Stimulated activated naive B cell treated with anti-CD40 and anti-IgM and Interleukin-4, amounts not matched to agents 10 μg/mL and 1 μg/mL and 100 μg/mL, for 72 hours (primary cell): Measurements from ENCODE around the gene RASAL1.

ENCODE experiments used
- ATAC-seq, 2 donors: fragments of 150-1000 bp; cut with Tn5 transposase; replicated peaks; 2 replicates each; pipeline ENCODE4 v1.10.0; 2021; ENCODE audit warnings: moderate library complexity in 1 of 2
- DNase-seq: peaks from one replicate; pipeline ENCODE4 v3.0.0; 2021
- H3K27ac Mint-ChIP-seq: one replicate; pipeline ENCODE4 v1.8.0; 2022; ENCODE audit warnings: mild to moderate bottlenecking, mixed read lengths
- H3K27me3 Mint-ChIP-seq, 2 donors: one replicate each; pipeline ENCODE4 v1.8.0; 2022; ENCODE audit warnings: mixed read lengths in 2 of 2
- H3K36me3 Mint-ChIP-seq, 2 donors: one replicate each; pipeline ENCODE4 v1.8.0; 2022; ENCODE audit warnings: mixed read lengths in 2 of 2, mild to moderate bottlenecking in 1 of 2
- H3K4me1 Mint-ChIP-seq, 2 donors: one replicate each; pipeline ENCODE4 v1.8.0; 2022; ENCODE audit warnings: mixed read lengths in 2 of 2, mild to moderate bottlenecking in 1 of 2
- H3K4me3 Mint-ChIP-seq, 2 donors: one replicate each; pipeline ENCODE4 v1.8.0; 2022; ENCODE audit warnings: mild to moderate bottlenecking in 2 of 2, mixed read lengths in 2 of 2, moderate library complexity in 1 of 2
- H3K9me3 Mint-ChIP-seq, 2 donors: one replicate each; pipeline ENCODE4 v1.8.0; 2022; ENCODE audit warnings: mixed read lengths in 2 of 2, mild to moderate bottlenecking in 1 of 2

Gene RASAL1

GRCh38 chr12:113083863-113084435, 51.6 kb downstream of the RASAL1 start:
- no peaks in the 10 kb centered on the region for H3K27me3 Mint-ChIP-seq
- peaks cover 82 to 94% of the 10 kb centered on the region in 2 donors for H3K36me3 Mint-ChIP-seq
- DNase-seq: peak; percentile 75
- ATAC-seq: peak; percentile 54 to 59
- H3K27ac Mint-ChIP-seq: peak overlapping the region; percentile 93
- H3K9me3 Mint-ChIP-seq: peaks cover 4 to 5% of the 10 kb centered on the region in 2 donors
- peak overlapping the region in 1 of 2 donors; percentile 69 for H3K4me3 Mint-ChIP-seq
- peaks cover 80 to 100% of the 10 kb centered on the region in 2 donors for H3K4me1 Mint-ChIP-seq

GRCh38 chr12:113082486-113083148, 52.9 kb downstream of the RASAL1 start:
- Mint-ChIP-seq H3K36me3 (peaks cover 77 to 92% of the 10 kb centered on the region in 2 donors), H3K9me3 (peaks cover 4 to 5% of the 10 kb centered on the region in 2 donors), H3K4me1 (peaks cover 76 to 97% of the 10 kb centered on the region in 2 donors), H3K27ac (peak overlapping the region; percentile 93), H3K27me3 (no peaks in the 10 kb centered on the region), H3K4me3 (peak overlapping the region; percentile 14 to 44)
- DNase-seq: no peak
- peak; percentile 15 to 36 for ATAC-seq

GRCh38 chr12:113081873-113082272, 53.7 kb downstream of the RASAL1 start:
- H3K4me3 Mint-ChIP-seq: peak overlapping the region; percentile 20 to 73
- peaks cover 4 to 5% of the 10 kb centered on the region in 2 donors for H3K9me3 Mint-ChIP-seq
- peak in 1 of 2 donors; percentile 12 for ATAC-seq
- H3K36me3 Mint-ChIP-seq: peaks cover 73 to 92% of the 10 kb centered on the region in 2 donors
- DNase-seq: no peak
- peaks cover 75 to 97% of the 10 kb centered on the region in 2 donors for H3K4me1 Mint-ChIP-seq
- H3K27ac Mint-ChIP-seq: peak overlapping the region; percentile 93
- H3K27me3 Mint-ChIP-seq: no peaks in the 10 kb centered on the region

GRCh38 chr12:113077859-113078255, 57.7 kb downstream of the RASAL1 start:
- peaks cover 4 to 5% of the 10 kb centered on the region in 2 donors for H3K9me3 Mint-ChIP-seq
- no peak for DNase-seq
- H3K4me3 Mint-ChIP-seq: peak overlapping the region; percentile 52 to 66
- no peak for ATAC-seq
- H3K4me1 Mint-ChIP-seq: peaks cover 76 to 95% of the 10 kb centered on the region in 2 donors
- H3K36me3 Mint-ChIP-seq: peaks cover 68 to 82% of the 10 kb centered on the region in 2 donors
- no peaks in the 10 kb centered on the region for H3K27me3 Mint-ChIP-seq
- no peak overlapping the region for H3K27ac Mint-ChIP-seq

- Mint-ChIP-seq H3K27me3 (no peaks in the 10 kb centered on the region), H3K9me3 (peaks cover 4 to 5% of the 10 kb centered on the region in 2 donors), H3K36me3 (peaks cover 63 to 77% of the 10 kb centered on the region in 2 donors), H3K4me3 (peak overlapping the region; percentile 71 to 72), H3K4me1 (peaks cover 76 to 93% of the 10 kb centered on the region in 2 donors), H3K27ac (peak overlapping the region; percentile 83)
- ATAC-seq (no peak), DNase-seq (no peak)
Observed at GRCh38 chr12:113077057-113077858, 58.3 kb downstream of the RASAL1 start.

GRCh38 chr12:113075137-113075683, 60.4 kb downstream of the RASAL1 start:
- peak; percentile 87 for DNase-seq
- Mint-ChIP-seq H3K4me3 (peak overlapping the region; percentile 66 to 75), H3K36me3 (peaks cover 63 to 72% of the 10 kb centered on the region in 2 donors), H3K27me3 (no peaks in the 10 kb centered on the region), H3K4me1 (peaks cover 71 to 93% of the 10 kb centered on the region in 2 donors), H3K9me3 (no peaks in the 10 kb centered on the region), H3K27ac (peak overlapping the region; percentile 92)
- peak; percentile 92 to 93 for ATAC-seq

- Mint-ChIP-seq H3K4me3 (peak overlapping the region; percentile 49 to 60), H3K27ac (peak overlapping the region; percentile 92), H3K27me3 (no peaks in the 10 kb centered on the region), H3K9me3 (no peaks in the 10 kb centered on the region), H3K4me1 (peaks cover 69 to 89% of the 10 kb centered on the region in 2 donors), H3K36me3 (peaks cover 59 to 64% of the 10 kb centered on the region in 2 donors)
- no peak for ATAC-seq
- no peak for DNase-seq
Observed at GRCh38 chr12:113073586-113073985, 62.0 kb downstream of the RASAL1 start.

GRCh38 chr12:113072136-113072535, 63.4 kb downstream of the RASAL1 start:
- peak overlapping the region; percentile 67 for H3K27ac Mint-ChIP-seq
- ATAC-seq (no peak), DNase-seq (no peak)
- peaks cover 73 to 77% of the 10 kb centered on the region in 2 donors for H3K4me1 Mint-ChIP-seq
- peaks cover 62% of the 10 kb centered on the region in 2 donors for H3K36me3 Mint-ChIP-seq
- H3K4me3 Mint-ChIP-seq: peak overlapping the region in 1 of 2 donors; percentile 3
- no peaks in the 10 kb centered on the region for H3K27me3 Mint-ChIP-seq
- no peaks in the 10 kb centered on the region for H3K9me3 Mint-ChIP-seq

GRCh38 chr12:113071135-113072112, 64.1 kb downstream of the RASAL1 start:
- peak overlapping the region; percentile 97 for H3K27ac Mint-ChIP-seq
- H3K4me3 Mint-ChIP-seq: peak overlapping the region; percentile 68 to 80
- H3K27me3 Mint-ChIP-seq: no peaks in the 10 kb centered on the region
- peaks cover 66 to 68% of the 10 kb centered on the region in 2 donors for H3K36me3 Mint-ChIP-seq
- peaks cover 70 to 74% of the 10 kb centered on the region in 2 donors for H3K4me1 Mint-ChIP-seq
- no peak for ATAC-seq
- H3K9me3 Mint-ChIP-seq: no peaks in the 10 kb centered on the region
- no peak for DNase-seq

- ATAC-seq (peak; percentile 72 to 79), DNase-seq (peak; percentile 83)
- no peaks in the 10 kb centered on the region for H3K9me3 Mint-ChIP-seq
- no peaks in the 10 kb centered on the region for H3K27me3 Mint-ChIP-seq
- peak overlapping the region; percentile 68 to 80 for H3K4me3 Mint-ChIP-seq
- peaks cover 62 to 76% of the 10 kb centered on the region in 2 donors for H3K4me1 Mint-ChIP-seq
- peak overlapping the region; percentile 97 for H3K27ac Mint-ChIP-seq
- peaks cover 66% of the 10 kb centered on the region in 2 donors for H3K36me3 Mint-ChIP-seq
Observed at GRCh38 chr12:113070117-113070906, 65.2 kb downstream of the RASAL1 start.

GRCh38 chr12:113069751-113070116, 65.8 kb downstream of the RASAL1 start:
- no peak for ATAC-seq
- Mint-ChIP-seq H3K9me3 (no peaks in the 10 kb centered on the region), H3K27me3 (no peaks in the 10 kb centered on the region), H3K27ac (peak overlapping the region; percentile 97), H3K4me3 (peak overlapping the region; percentile 68 to 80), H3K4me1 (peaks cover 56 to 77% of the 10 kb centered on the region in 2 donors), H3K36me3 (peaks cover 68 to 70% of the 10 kb centered on the region in 2 donors)
- DNase-seq: no peak

- H3K9me3 Mint-ChIP-seq: no peaks in the 10 kb centered on the region
- no peaks in the 10 kb centered on the region for H3K27me3 Mint-ChIP-seq
- DNase-seq: no peak
- H3K4me3 Mint-ChIP-seq: peak overlapping the region; percentile 68 to 80
- peaks cover 50 to 77% of the 10 kb centered on the region in 2 donors for H3K4me1 Mint-ChIP-seq
- H3K36me3 Mint-ChIP-seq: peaks cover 68 to 70% of the 10 kb centered on the region in 2 donors
- peak overlapping the region; percentile 97 for H3K27ac Mint-ChIP-seq
- ATAC-seq: no peak
Observed at GRCh38 chr12:113069149-113069548, 66.4 kb downstream of the RASAL1 start.
